Measurements from ENCODE around the gene ZNF79. TPM values are rescaled to one million over a fixed set of nuclear protein-coding genes. Genes with fewer than 3 reads are reported as not detected.

Gene ZNF79
- total RNA-seq, 2 experiments from 2014 or later: 7.9 to 8.1 TPM

- H3K27me3 Mint-ChIP-seq (ENCODE audit: low read depth): peaks cover 69% of the 10 kb centered on the region
- peak; percentile 36 for DNase-seq
- intact Hi-C loops (cut with micrococcal nuclease): no loop called here
- no peak overlapping the region for H3K27ac Mint-ChIP-seq
- H3K4me1 Mint-ChIP-seq (ENCODE audit: low read depth): peaks cover 33% of the 10 kb centered on the region
- CTCF ChIA-PET: no interaction called here
- H3K9me3 Mint-ChIP-seq: no peaks in the 10 kb centered on the region
- no peak overlapping the region for H3K4me3 Mint-ChIP-seq
- no peaks in the 10 kb centered on the region for H3K36me3 Mint-ChIP-seq (ENCODE audit: low read depth)
These were observed 33.6 kb upstream of the ZNF79 start for GRCh38 chr9:127390563-127390962.

- no peaks in the 10 kb centered on the region for H3K9me3 Mint-ChIP-seq
- H3K4me3 Mint-ChIP-seq: no peak overlapping the region
- CTCF ChIA-PET: no interaction called here
- H3K36me3 Mint-ChIP-seq (ENCODE audit: low read depth): no peaks in the 10 kb centered on the region
- H3K27ac Mint-ChIP-seq: no peak overlapping the region
- no peak for DNase-seq
- intact Hi-C loops (cut with micrococcal nuclease): no loop called here
- H3K4me1 Mint-ChIP-seq (ENCODE audit: low read depth): peaks cover 29% of the 10 kb centered on the region
- H3K27me3 Mint-ChIP-seq (ENCODE audit: low read depth): peaks cover 66% of the 10 kb centered on the region
These were observed 32.0 kb upstream of the ZNF79 start for GRCh38 chr9:127392166-127392565.

- Mint-ChIP-seq H3K9me3 (no peaks in the 10 kb centered on the region), H3K4me3 (no peak overlapping the region), H3K27ac (no peak overlapping the region), H3K27me3 (ENCODE audit: low read depth) (peaks cover 67% of the 10 kb centered on the region), H3K4me1 (ENCODE audit: low read depth) (peaks cover 27% of the 10 kb centered on the region), H3K36me3 (ENCODE audit: low read depth) (no peaks in the 10 kb centered on the region)
- intact Hi-C loops (cut with micrococcal nuclease): no loop called here
- CTCF ChIA-PET: interaction anchor here (0.7 to 1.3 kb wide), 2 partner anchors 10 to 81 kb away, joined by 3 to 4 read pairs; no protein-coding TSS in a partner anchor
- no peak for DNase-seq
These were observed 31.2 kb upstream of the ZNF79 start for GRCh38 chr9:127392976-127393375.

- Mint-ChIP-seq H3K4me3 (no peak overlapping the region), H3K27me3 (ENCODE audit: low read depth) (peaks cover 73% of the 10 kb centered on the region), H3K27ac (no peak overlapping the region), H3K9me3 (no peaks in the 10 kb centered on the region), H3K36me3 (ENCODE audit: low read depth) (no peaks in the 10 kb centered on the region), H3K4me1 (ENCODE audit: low read depth) (peaks cover 24% of the 10 kb centered on the region)
- DNase-seq: no peak
- CTCF ChIA-PET: interaction anchor here (1.3 kb wide), 1 partner anchor 82 kb away, joined by 4 read pairs; no protein-coding TSS in a partner anchor
- intact Hi-C loops (cut with micrococcal nuclease): no loop called here
These were observed 30.5 kb upstream of the ZNF79 start for GRCh38 chr9:127393645-127394044.

GRCh38 chr9:127395497-127396252, 28.5 kb upstream of the ZNF79 start:
- DNase-seq: no peak
- H3K27ac Mint-ChIP-seq: no peak overlapping the region
- peak overlapping the region; percentile 49 for H3K4me3 Mint-ChIP-seq
- CTCF ChIA-PET: no interaction called here
- peaks cover 73% of the 10 kb centered on the region for H3K27me3 Mint-ChIP-seq (ENCODE audit: low read depth)
- no peaks in the 10 kb centered on the region for H3K36me3 Mint-ChIP-seq (ENCODE audit: low read depth)
- H3K9me3 Mint-ChIP-seq: no peaks in the 10 kb centered on the region
- H3K4me1 Mint-ChIP-seq (ENCODE audit: low read depth): peaks cover 9% of the 10 kb centered on the region
- intact Hi-C loops (cut with micrococcal nuclease): loop anchor here (1.0 to 5.0 kb wide), 4 partner anchors 7 to 181 kb away; partner anchors contain the start of gene ZNF79

GRCh38 chr9:127396253-127396807, 27.9 kb upstream of the ZNF79 start:
- Mint-ChIP-seq H3K36me3 (ENCODE audit: low read depth) (no peaks in the 10 kb centered on the region), H3K4me1 (ENCODE audit: low read depth) (peaks cover 9% of the 10 kb centered on the region), H3K4me3 (peak overlapping the region; percentile 49), H3K27ac (no peak overlapping the region), H3K27me3 (ENCODE audit: low read depth) (peaks cover 74% of the 10 kb centered on the region), H3K9me3 (no peaks in the 10 kb centered on the region)
- no peak for DNase-seq
- CTCF ChIA-PET: interaction anchor here (1.0 to 1.7 kb wide), 5 partner anchors 8 to 181 kb away, joined by 3 to 6 read pairs (median 4); partner anchors contain the start of gene ZNF79
- intact Hi-C loops (cut with micrococcal nuclease): loop anchor here (1.0 to 5.0 kb wide), 4 partner anchors 8 to 182 kb away; partner anchors contain the start of gene ZNF79

GRCh38 chr9:127396808-127397645, 27.2 kb upstream of the ZNF79 start, which contains the start of gene SLC2A8:
SLC2A8 (plus strand) TSS chr9:127397169; CDS start chr9:127397231, 62 bp downstream.
- H3K9me3 Mint-ChIP-seq: no peaks in the 10 kb centered on the region
- CTCF ChIA-PET: interaction anchor here (0.8 to 1.7 kb wide), 6 partner anchors 9 to 182 kb away, joined by 3 to 6 read pairs (median 4); partner anchors contain the start of gene ZNF79
- peaks cover 9% of the 10 kb centered on the region for H3K4me1 Mint-ChIP-seq (ENCODE audit: low read depth)
- intact Hi-C loops (cut with micrococcal nuclease): loop anchor here (1.0 to 5.0 kb wide), 5 partner anchors 9 to 182 kb away; partner anchors contain the start of gene ZNF79
- H3K4me3 Mint-ChIP-seq: peak within 1 kb of the TSS; percentile 61
- peak; percentile 92 for DNase-seq
- H3K36me3 Mint-ChIP-seq (ENCODE audit: low read depth): no peaks in the 10 kb centered on the region
- no peak within 1 kb of the TSS for H3K27ac Mint-ChIP-seq
- H3K27me3 Mint-ChIP-seq (ENCODE audit: low read depth): peaks cover 74% of the 10 kb centered on the region

- H3K4me3 Mint-ChIP-seq: peak overlapping the region; percentile 61
- peak; percentile 46 for DNase-seq
- H3K4me1 Mint-ChIP-seq (ENCODE audit: low read depth): peaks cover 9% of the 10 kb centered on the region
- H3K36me3 Mint-ChIP-seq (ENCODE audit: low read depth): no peaks in the 10 kb centered on the region
- intact Hi-C loops (cut with micrococcal nuclease): loop anchor here (1.0 to 5.0 kb wide), 4 partner anchors 27 to 183 kb away; partner anchors contain the start of gene ZNF79
- H3K27ac Mint-ChIP-seq: no peak overlapping the region
- H3K27me3 Mint-ChIP-seq (ENCODE audit: low read depth): peaks cover 69% of the 10 kb centered on the region
- H3K9me3 Mint-ChIP-seq: no peaks in the 10 kb centered on the region
- CTCF ChIA-PET: interaction anchor here (0.8 to 1.7 kb wide), 5 partner anchors 10 to 183 kb away, joined by 3 to 6 read pairs (median 3); partner anchors contain the start of gene ZNF79
These were observed 26.4 kb upstream of the ZNF79 start for GRCh38 chr9:127397646-127398274.

GRCh38 chr9:127398275-127398647, 25.9 kb upstream of the ZNF79 start:
- DNase-seq: no peak
- Mint-ChIP-seq H3K36me3 (ENCODE audit: low read depth) (no peaks in the 10 kb centered on the region), H3K27me3 (ENCODE audit: low read depth) (peaks cover 64% of the 10 kb centered on the region), H3K27ac (no peak overlapping the region), H3K4me3 (peak overlapping the region; percentile 61), H3K9me3 (no peaks in the 10 kb centered on the region), H3K4me1 (ENCODE audit: low read depth) (peaks cover 9% of the 10 kb centered on the region)
- CTCF ChIA-PET: no interaction called here
- intact Hi-C loops (cut with micrococcal nuclease): loop anchor here (5.0 kb wide), 1 partner anchor 36 kb away; no protein-coding TSS in a partner anchor

GRCh38 chr9:127398715-127399400, 25.3 kb upstream of the ZNF79 start:
- CTCF ChIA-PET: interaction anchor here (0.6 kb wide), 2 partner anchors 30 to 128 kb away, joined by 3 read pairs; no protein-coding TSS in a partner anchor
- Mint-ChIP-seq H3K27me3 (ENCODE audit: low read depth) (peaks cover 60% of the 10 kb centered on the region), H3K36me3 (ENCODE audit: low read depth) (no peaks in the 10 kb centered on the region), H3K4me3 (no peak overlapping the region), H3K9me3 (no peaks in the 10 kb centered on the region), H3K27ac (no peak overlapping the region), H3K4me1 (ENCODE audit: low read depth) (peaks cover 9% of the 10 kb centered on the region)
- intact Hi-C loops (cut with micrococcal nuclease): loop anchor here (5.0 kb wide), 1 partner anchor 37 kb away; no protein-coding TSS in a partner anchor
- DNase-seq: no peak

- H3K4me3 Mint-ChIP-seq: no peak overlapping the region
- peaks cover 53% of the 10 kb centered on the region for H3K27me3 Mint-ChIP-seq (ENCODE audit: low read depth)
- intact Hi-C loops (cut with micrococcal nuclease): loop anchor here (5.0 kb wide), 1 partner anchor 38 kb away; no protein-coding TSS in a partner anchor
- CTCF ChIA-PET: interaction anchor here (0.6 kb wide), 1 partner anchor 40 kb away, joined by 5 read pairs; no protein-coding TSS in a partner anchor
- no peaks in the 10 kb centered on the region for H3K36me3 Mint-ChIP-seq (ENCODE audit: low read depth)
- DNase-seq: no peak
- no peak overlapping the region for H3K27ac Mint-ChIP-seq
- no peaks in the 10 kb centered on the region for H3K9me3 Mint-ChIP-seq
- peaks cover 9% of the 10 kb centered on the region for H3K4me1 Mint-ChIP-seq (ENCODE audit: low read depth)
These were observed 24.4 kb upstream of the ZNF79 start for GRCh38 chr9:127399736-127400269.
